Stimulated activated CD4-positive, alpha-beta T cell treated with anti-CD3 and anti-CD28 coated beads, Interleukin-4, amount 100 ng/mL, for 48 hours (primary cell): ENCODE results near the gene BMS1.
"Not testable (repeated sequence)": the region's sequence is repeated elsewhere in the genome, so short reads cannot be mapped to it uniquely, and the experiment has no call there.

Experiments used
- DNase-seq, 2 donors: peaks; one replicate each; pipeline ENCODE4 v3.0.0-alpha.2; 2020; ENCODE audit warnings: low read depth in 2 of 2

BMS1 gene

DNA sequence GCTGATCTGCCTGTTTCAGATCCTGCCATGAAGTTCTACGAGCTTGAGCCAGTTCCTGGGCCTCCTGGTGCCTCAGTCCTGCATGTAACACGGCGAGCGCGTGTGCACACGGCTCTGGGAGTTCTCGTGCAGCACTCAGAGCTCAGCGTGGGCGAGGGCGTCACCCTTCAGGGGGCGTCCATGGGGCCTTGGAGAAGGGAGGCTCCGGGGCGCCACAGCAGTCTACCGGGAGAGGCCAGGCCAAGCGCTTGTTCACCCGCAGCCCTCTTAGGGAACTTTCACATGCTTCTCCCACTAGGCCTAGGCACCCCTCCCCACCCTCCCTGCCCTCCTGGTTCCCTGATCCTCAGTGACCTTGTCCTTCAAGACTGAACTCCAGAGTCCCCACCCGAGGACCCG is 83.1 kb downstream of the BMS1 start:
- DNase-seq: no peak

GRCh38 chr10:42866115-42866995 is 83.8 kb downstream of the BMS1 start:
- DNase-seq: peak; percentile 28 to 36

DNA sequence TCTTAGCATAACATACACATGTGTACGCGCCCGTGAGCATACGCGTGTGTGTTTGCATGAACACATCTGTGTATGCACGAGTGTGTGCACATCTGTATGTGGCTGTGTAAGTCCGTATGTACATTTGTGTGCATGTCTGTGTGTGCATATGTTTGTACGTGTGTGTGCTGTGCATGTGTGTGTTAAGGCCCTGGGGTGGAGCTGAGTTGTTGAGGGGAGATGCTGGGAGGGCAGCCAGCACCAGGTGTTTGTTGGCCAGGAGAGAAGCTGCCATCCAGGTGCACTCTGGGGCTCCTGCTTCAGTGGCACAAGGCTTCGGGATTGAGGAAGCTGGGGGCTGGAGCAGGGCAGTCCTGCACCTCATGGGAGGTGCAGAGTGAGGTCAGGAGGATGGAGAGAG is 85.0 kb downstream of the BMS1 start:
- no peak for DNase-seq

- no peak for DNase-seq
Observed at GRCh38 chr10:42868530-42868929, 85.9 kb downstream of the BMS1 start.

DNA sequence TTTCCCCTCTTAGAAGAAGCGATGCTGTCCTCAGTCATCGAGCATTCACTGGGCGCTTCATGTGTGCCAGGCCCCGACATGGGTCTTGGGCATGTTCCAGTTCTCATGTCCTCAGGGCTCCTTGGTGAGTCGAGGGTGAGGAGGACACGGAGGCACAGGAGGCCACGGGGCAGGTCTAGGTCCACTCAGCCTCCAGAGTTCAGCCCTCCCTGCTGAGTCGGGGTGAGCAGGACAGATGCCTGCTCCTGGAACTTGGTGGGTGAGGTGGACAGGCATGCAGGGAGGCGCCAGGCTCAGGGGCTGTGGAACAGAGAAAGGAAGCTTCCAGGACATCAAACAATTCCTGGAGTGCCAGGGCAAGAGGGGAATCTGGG is 87.4 kb downstream of the BMS1 start:
- DNase-seq: no peak

- not testable (repeated sequence) for DNase-seq
Observed at GRCh38 chr10:42871138-42871641, 88.6 kb downstream of the BMS1 start.

- DNase-seq: no peak
Observed at GRCh38 chr10:42871823-42872222, 89.2 kb downstream of the BMS1 start.

- no peak for DNase-seq
Observed at GRCh38 chr10:42872865-42873435, 90.4 kb downstream of the BMS1 start.

GRCh38 chr10:42874713-42875387 is 92.3 kb downstream of the BMS1 start:
- no peak for DNase-seq

- no peak for DNase-seq
Observed at GRCh38 chr10:42875388-42875755, 92.8 kb downstream of the BMS1 start.

GRCh38 chr10:42875798-42876341 is 93.3 kb downstream of the BMS1 start:
- no peak for DNase-seq

GRCh38 chr10:42876476-42876875 is 93.9 kb downstream of the BMS1 start:
- DNase-seq: no peak

GRCh38 chr10:42876945-42877344 is 94.3 kb downstream of the BMS1 start:
- no peak for DNase-seq

GRCh38 chr10:42877496-42878030 is 95.0 kb downstream of the BMS1 start:
- no peak for DNase-seq

- DNase-seq: no peak
Observed at GRCh38 chr10:42878134-42878820, 95.7 kb downstream of the BMS1 start.

GRCh38 chr10:42878821-42879195 is 96.2 kb downstream of the BMS1 start:
- no peak for DNase-seq

GRCh38 chr10:42879380-42880254 is 97.0 kb downstream of the BMS1 start:
- DNase-seq: no peak

- DNase-seq: no peak
Observed at GRCh38 chr10:42880255-42880620, 97.6 kb downstream of the BMS1 start.

GRCh38 chr10:42882597-42882996 is 100.0 kb downstream of the BMS1 start:
- no peak for DNase-seq
